HepG2 (cell line): ENCODE data around the gene SWI5. TPM values are rescaled to one million over a fixed set of nuclear protein-coding genes. Genes with fewer than 3 reads are reported as not detected.

Experiments
- ATAD3A ChIP-seq: sonication (generic); formaldehyde crosslinking; IDR thresholded peaks from 2 replicates; pipeline ENCODE4 v1.4.0; 2020; ENCODE audit warnings: missing genetic modification reagents
- CCAR2 ChIP-seq: fragments of 200-400 bp; formaldehyde crosslinking; optimal IDR thresholded peaks from 2 replicates; pipeline ENCODE3; 2018; ENCODE audit warnings: low read depth, mild to moderate bottlenecking, low read length, moderate library complexity
- IRF9 ChIP-seq: sonication (generic); formaldehyde crosslinking; IDR thresholded peaks from 2 replicates; pipeline ENCODE4 v1.8.0; 2022; ENCODE audit warnings: missing genetic modification reagents, mild to moderate bottlenecking, borderline replicate concordance
- KLF15 ChIP-seq: sonication (generic); formaldehyde crosslinking; IDR thresholded peaks from 2 replicates; pipeline ENCODE4 v1.8.1; 2023; ENCODE audit warnings: borderline replicate concordance, mild to moderate bottlenecking, inconsistent platforms, missing genetic modification reagents, mixed read lengths
- ZBTB20 ChIP-seq: sonication (generic); formaldehyde crosslinking; IDR thresholded peaks from 2 replicates; pipeline ENCODE4 v1.8.1; 2023; ENCODE audit warnings: missing genetic modification reagents, low read depth, mild to moderate bottlenecking, borderline replicate concordance
- ZBTB38 ChIP-seq: sonication (generic); formaldehyde crosslinking; IDR thresholded peaks from 2 replicates; pipeline ENCODE4 v1.5.1; 2020; ENCODE audit warnings: mild to moderate bottlenecking, missing genetic modification reagents
- ZKSCAN8 ChIP-seq: IDR thresholded peaks from 2 replicates; pipeline ENCODE4 v1.6.1; 2016; ENCODE audit warnings: borderline replicate concordance, missing genetic modification reagents, missing compliant biosample characterization
- ZSCAN20 ChIP-seq: sonication (generic); formaldehyde crosslinking; IDR thresholded peaks from 2 replicates; pipeline ENCODE4 v1.4.0; 2020; ENCODE audit warnings: missing genetic modification reagents, mild to moderate bottlenecking, borderline replicate concordance
- polyA plus RNA-seq, 8 experiments: library from polyadenylated mRNA; depleted of rRNA in 3 of 8; stranded (reverse) in 7 of 8; unstranded in 1 of 8; fragments of >200 nt; fragmentation: Illumina TruSeq in 4 of 8; extraction: Trizol in 4 of 8; gene quantifications; 2 replicates each; pipeline versions ENCODE4 v1.2.1 to v1.2.3, GENCODE V29; 2011 to 2016; ENCODE audit warnings: low read depth in 4 of 8, missing spikeins in 1 of 8, mixed read lengths in 1 of 8; ENCODE audit not compliant: insufficient read depth in 1 of 8
- total RNA-seq, 5 experiments: library from RNA; depleted of rRNA; stranded (reverse); fragments of >200 nt; fragmentation: Illumina TruSeq; extraction: Trizol; gene quantifications; 2 replicates each; pipeline ENCODE4 v1.2.3, GENCODE V29; 2016; ENCODE audit warnings: low read depth in 1 of 5
- TF ChIP-seq, protein P1 (sequence below): sonication (generic); formaldehyde crosslinking; IDR thresholded peaks from 2 replicates; pipeline ENCODE4 v1.5.1; 2020; ENCODE audit warnings: mild to moderate bottlenecking, missing genetic modification reagents, borderline replicate concordance
- TF ChIP-seq, protein P2 (sequence below): sonication (generic); formaldehyde crosslinking; IDR thresholded peaks from 2 replicates; pipeline ENCODE4 v1.8.0; 2022; ENCODE audit warnings: missing genetic modification reagents, low read depth, mild to moderate bottlenecking, borderline replicate concordance
- TF ChIP-seq, protein P3 (sequence below): sonication (generic); formaldehyde crosslinking; IDR thresholded peaks from 2 replicates; pipeline ENCODE4 v1.4.0; 2020; ENCODE audit warnings: missing genetic modification reagents
- TF ChIP-seq, protein P4 (sequence below): sonication (generic); formaldehyde crosslinking; IDR thresholded peaks from 2 replicates; pipeline ENCODE4 v1.5.1; 2020; ENCODE audit warnings: mild to moderate bottlenecking, missing genetic modification reagents

The SWI5 gene
- total and polyA plus RNA-seq, 2 of the 13 experiments (the other 11 are each of a cell fraction or from before 2014, with no cell fraction given) = 39.2 to 41.0 TPM

DNA sequence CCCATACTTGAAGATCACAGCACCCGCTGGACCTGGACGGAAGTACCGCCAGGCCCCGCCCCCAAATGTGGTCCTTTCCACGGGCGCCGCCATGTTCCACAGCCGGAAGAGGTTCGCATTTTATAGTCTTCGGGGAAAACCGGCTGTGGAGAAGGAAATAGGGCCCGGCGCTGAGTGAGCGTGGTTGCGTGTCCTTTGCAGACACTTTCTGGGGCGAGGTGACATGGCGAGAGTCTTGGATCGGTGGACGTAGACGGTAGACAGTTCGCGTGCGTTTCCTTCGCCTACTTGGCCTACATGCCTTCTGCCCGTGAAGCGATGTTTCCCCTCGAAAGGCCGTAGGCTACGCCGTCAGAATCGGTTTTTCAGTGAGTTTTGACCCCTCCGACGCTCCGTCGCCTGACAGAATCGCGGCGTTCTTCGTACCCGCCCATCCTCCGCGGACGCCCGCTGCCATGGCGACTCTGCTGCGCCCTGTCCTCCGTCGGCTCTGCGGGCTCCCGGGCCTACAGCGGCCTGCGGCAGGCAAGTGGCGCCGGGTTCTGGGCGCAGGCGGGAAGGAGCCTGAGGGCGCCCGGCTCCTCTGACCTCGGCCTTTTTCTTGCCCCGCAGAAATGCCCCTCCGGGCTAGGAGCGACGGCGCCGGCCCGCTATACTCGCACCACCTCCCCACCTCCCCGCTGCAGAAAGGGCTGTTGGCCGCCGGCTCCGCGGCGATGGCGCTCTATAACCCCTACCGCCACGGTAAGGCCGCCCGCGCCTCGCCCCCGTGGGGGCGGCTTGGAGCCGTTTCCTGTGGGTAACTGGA, 46.5 kb downstream of the SWI5 start, which contains the start of the genes COQ4 and TRUB2 (continued):
- TF ChIP-seq KLF15 (CRISPR knock-in tag) (peak; percentile 84; the same call in 1 of the 2 replicates), ATAD3A (CRISPR knock-in tag) (no peak), ZKSCAN8 (peak; percentile 54; the same call in 1 of the 2 replicates), ZBTB38 (CRISPR knock-in tag) (peak; percentile 87), CCAR2 (peak; percentile 20), IRF9 (CRISPR knock-in tag) (peak; percentile 82; the same call in 1 of the 2 replicates), ZSCAN20 (CRISPR knock-in tag) (no peak), ZBTB20 (CRISPR knock-in tag) (0 out of 2 replicates have a peak, but pooled peaks have one; percentile 51)
- TF ChIP-seq, protein P1, sequence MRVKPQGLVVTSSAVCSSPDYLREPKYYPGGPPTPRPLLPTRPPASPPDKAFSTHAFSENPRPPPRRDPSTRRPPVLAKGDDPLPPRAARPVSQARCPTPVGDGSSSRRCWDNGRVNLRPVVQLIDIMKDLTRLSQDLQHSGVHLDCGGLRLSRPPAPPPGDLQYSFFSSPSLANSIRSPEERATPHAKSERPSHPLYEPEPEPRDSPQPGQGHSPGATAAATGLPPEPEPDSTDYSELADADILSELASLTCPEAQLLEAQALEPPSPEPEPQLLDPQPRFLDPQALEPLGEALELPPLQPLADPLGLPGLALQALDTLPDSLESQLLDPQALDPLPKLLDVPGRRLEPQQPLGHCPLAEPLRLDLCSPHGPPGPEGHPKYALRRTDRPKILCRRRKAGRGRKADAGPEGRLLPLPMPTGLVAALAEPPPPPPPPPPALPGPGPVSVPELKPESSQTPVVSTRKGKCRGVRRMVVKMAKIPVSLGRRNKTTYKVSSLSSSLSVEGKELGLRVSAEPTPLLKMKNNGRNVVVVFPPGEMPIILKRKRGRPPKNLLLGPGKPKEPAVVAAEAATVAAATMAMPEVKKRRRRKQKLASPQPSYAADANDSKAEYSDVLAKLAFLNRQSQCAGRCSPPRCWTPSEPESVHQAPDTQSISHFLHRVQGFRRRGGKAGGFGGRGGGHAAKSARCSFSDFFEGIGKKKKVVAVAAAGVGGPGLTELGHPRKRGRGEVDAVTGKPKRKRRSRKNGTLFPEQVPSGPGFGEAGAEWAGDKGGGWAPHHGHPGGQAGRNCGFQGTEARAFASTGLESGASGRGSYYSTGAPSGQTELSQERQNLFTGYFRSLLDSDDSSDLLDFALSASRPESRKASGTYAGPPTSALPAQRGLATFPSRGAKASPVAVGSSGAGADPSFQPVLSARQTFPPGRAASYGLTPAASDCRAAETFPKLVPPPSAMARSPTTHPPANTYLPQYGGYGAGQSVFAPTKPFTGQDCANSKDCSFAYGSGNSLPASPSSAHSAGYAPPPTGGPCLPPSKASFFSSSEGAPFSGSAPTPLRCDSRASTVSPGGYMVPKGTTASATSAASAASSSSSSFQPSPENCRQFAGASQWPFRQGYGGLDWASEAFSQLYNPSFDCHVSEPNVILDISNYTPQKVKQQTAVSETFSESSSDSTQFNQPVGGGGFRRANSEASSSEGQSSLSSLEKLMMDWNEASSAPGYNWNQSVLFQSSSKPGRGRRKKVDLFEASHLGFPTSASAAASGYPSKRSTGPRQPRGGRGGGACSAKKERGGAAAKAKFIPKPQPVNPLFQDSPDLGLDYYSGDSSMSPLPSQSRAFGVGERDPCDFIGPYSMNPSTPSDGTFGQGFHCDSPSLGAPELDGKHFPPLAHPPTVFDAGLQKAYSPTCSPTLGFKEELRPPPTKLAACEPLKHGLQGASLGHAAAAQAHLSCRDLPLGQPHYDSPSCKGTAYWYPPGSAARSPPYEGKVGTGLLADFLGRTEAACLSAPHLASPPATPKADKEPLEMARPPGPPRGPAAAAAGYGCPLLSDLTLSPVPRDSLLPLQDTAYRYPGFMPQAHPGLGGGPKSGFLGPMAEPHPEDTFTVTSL = 0 out of 2 replicates have a peak, but pooled peaks have one; percentile 43
- TF ChIP-seq, protein P2, sequence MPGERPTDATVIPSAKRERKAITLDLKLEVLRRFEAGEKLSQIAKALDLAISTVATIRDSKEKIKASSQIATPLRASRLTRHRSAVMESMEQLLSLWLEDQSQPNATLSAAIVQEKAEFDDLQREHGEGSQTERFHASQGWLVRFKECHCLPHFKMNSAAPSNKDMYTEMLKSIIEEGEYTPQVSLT = no peak; the same call in 1 of the 2 replicates
- TF ChIP-seq, protein P3, sequence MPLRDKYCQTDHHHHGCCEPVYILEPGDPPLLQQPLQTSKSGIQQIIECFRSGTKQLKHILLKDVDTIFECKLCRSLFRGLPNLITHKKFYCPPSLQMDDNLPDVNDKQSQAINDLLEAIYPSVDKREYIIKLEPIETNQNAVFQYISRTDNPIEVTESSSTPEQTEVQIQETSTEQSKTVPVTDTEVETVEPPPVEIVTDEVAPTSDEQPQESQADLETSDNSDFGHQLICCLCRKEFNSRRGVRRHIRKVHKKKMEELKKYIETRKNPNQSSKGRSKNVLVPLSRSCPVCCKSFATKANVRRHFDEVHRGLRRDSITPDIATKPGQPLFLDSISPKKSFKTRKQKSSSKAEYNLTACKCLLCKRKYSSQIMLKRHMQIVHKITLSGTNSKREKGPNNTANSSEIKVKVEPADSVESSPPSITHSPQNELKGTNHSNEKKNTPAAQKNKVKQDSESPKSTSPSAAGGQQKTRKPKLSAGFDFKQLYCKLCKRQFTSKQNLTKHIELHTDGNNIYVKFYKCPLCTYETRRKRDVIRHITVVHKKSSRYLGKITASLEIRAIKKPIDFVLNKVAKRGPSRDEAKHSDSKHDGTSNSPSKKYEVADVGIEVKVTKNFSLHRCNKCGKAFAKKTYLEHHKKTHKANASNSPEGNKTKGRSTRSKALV (CRISPR knock-in tag) = no peak; the same call in 1 of the 2 replicates
- TF ChIP-seq, protein P4, sequence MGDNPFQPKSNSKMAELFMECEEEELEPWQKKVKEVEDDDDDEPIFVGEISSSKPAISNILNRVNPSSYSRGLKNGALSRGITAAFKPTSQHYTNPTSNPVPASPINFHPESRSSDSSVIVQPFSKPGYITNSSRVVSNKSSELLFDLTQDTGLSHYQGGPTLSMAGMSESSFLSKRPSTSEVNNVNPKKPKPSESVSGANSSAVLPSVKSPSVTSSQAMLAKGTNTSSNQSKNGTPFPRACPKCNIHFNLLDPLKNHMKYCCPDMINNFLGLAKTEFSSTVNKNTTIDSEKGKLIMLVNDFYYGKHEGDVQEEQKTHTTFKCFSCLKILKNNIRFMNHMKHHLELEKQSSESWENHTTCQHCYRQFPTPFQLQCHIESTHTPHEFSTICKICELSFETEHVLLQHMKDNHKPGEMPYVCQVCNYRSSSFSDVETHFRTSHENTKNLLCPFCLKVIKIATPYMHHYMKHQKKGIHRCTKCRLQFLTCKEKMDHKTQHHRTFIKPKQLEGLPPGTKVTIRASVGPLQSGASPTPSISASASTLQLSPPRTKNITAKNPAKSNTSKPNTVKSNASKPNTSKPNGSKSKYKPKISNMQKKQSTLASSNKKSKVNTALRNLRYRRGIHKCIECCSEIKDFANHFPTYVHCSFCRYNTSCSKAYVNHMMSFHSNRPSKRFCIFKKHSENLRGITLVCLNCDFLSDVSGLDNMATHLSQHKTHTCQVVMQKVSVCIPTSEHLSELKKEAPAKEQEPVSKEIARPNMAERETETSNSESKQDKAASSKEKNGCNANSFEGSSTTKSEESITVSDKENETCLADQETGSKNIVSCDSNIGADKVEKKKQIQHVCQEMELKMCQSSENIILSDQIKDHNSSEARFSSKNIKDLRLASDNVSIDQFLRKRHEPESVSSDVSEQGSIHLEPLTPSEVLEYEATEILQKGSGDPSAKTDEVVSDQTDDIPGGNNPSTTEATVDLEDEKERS (CRISPR knock-in tag) = peak; percentile 77
